Umbilical cord (tissue), 2 donors: ENCODE data around the gene COA8. TPM values are rescaled to one million over a fixed set of nuclear protein-coding genes. Genes with fewer than 3 reads are reported as not detected.
"Not testable (repeated sequence)": the region's sequence is repeated elsewhere in the genome, so short reads cannot be mapped to it uniquely, and the experiment has no call there.

Experiments
- DNase-seq: peaks from one replicate; pipeline ENCODE4 v3.0.0-alpha.2; 2015; ENCODE audit warnings: low spot score
- total RNA-seq: library from RNA; depleted of rRNA; stranded (reverse); fragments of >200 nt; gene quantifications from one replicate; pipeline ENCODE4 v1.2.3, GENCODE V29; 2014; ENCODE audit warnings: low replicate concordance; ENCODE audit not compliant: insufficient read depth

Gene COA8
- total RNA-seq, 1 donor from 2014 or later, result 29.6 TPM

- no peak for DNase-seq
These were observed 6.6 kb downstream of the COA8 start for GRCh38 chr14:103569408-103569807.

- DNase-seq, result no peak
These were observed 11.3 kb downstream of the COA8 start for GRCh38 chr14:103574104-103574503.

GRCh38 chr14:103574707-103575285 is 12.0 kb downstream of the COA8 start:
- DNase-seq, result no peak

GRCh38 chr14:103576371-103577024 is 13.7 kb downstream of the COA8 start:
- peak; percentile 99 for DNase-seq

GRCh38 chr14:103578401-103579075 is 15.8 kb downstream of the COA8 start:
- no peak for DNase-seq

GRCh38 chr14:103581206-103581605 is 18.4 kb downstream of the COA8 start:
- DNase-seq, result no peak

GRCh38 chr14:103581954-103582703 is 19.4 kb downstream of the COA8 start:
- DNase-seq, result peak; percentile 42

GRCh38 chr14:103584326-103584915 is 21.7 kb downstream of the COA8 start:
- no peak for DNase-seq

GRCh38 chr14:103593577-103593976 is 30.8 kb downstream of the COA8 start:
- DNase-seq, result no peak

- DNase-seq, result no peak
These were observed 31.5 kb downstream of the COA8 start for GRCh38 chr14:103594265-103594664.

GRCh38 chr14:103597623-103598377 is 35.0 kb downstream of the COA8 start:
- peak; percentile 63 for DNase-seq

GRCh38 chr14:103600503-103600902 is 37.7 kb downstream of the COA8 start:
- DNase-seq, result no peak

- no peak for DNase-seq
These were observed 41.9 kb downstream of the COA8 start for GRCh38 chr14:103604620-103605019.

GRCh38 chr14:103606963-103607668 is 44.4 kb downstream of the COA8 start:
- peak; percentile 93 for DNase-seq

GRCh38 chr14:103607822-103608221 is 45.1 kb downstream of the COA8 start:
- no peak for DNase-seq

- DNase-seq, result not testable (repeated sequence)
These were observed 46.3 kb downstream of the COA8 start for GRCh38 chr14:103609081-103609480.

GRCh38 chr14:103611215-103611614 is 48.5 kb downstream of the COA8 start:
- no peak for DNase-seq

- DNase-seq, result no peak
These were observed 50.8 kb downstream of the COA8 start for GRCh38 chr14:103613517-103613916.

- no peak for DNase-seq
These were observed 54.0 kb downstream of the COA8 start for GRCh38 chr14:103616635-103617300.

GRCh38 chr14:103619057-103619456 is 56.3 kb downstream of the COA8 start:
- no peak for DNase-seq
